Measurements from ENCODE around the gene ASIC3. TPM values are rescaled to one million over a fixed set of nuclear protein-coding genes. Genes with fewer than 3 reads are reported as not detected.
"Not testable (repeated sequence)": the region's sequence is repeated elsewhere in the genome, so short reads cannot be mapped to it uniquely, and the experiment has no call there.

Gene ASIC3
- polyA plus RNA-seq, 3 donors = 2.1 to 3.2 (median 2.4) TPM

GRCh38 chr7:151032936-151033863 is 15.1 kb upstream of the ASIC3 start:
- no peak for DNase-seq

GRCh38 chr7:151033864-151034249 is 14.5 kb upstream of the ASIC3 start:
- no peak for DNase-seq

- no peak for DNase-seq
Observed at GRCh38 chr7:151034312-151035025, 13.9 kb upstream of the ASIC3 start.

GRCh38 chr7:151035026-151035717 is 13.2 kb upstream of the ASIC3 start:
- DNase-seq = no peak

- DNase-seq = no peak
Observed at GRCh38 chr7:151035902-151036301, 12.4 kb upstream of the ASIC3 start.

- no peak for DNase-seq
Observed at GRCh38 chr7:151038951-151039849, 9.1 kb upstream of the ASIC3 start.

- DNase-seq = no peak
Observed at GRCh38 chr7:151039850-151040548, 8.3 kb upstream of the ASIC3 start.

GRCh38 chr7:151040616-151041375 is 7.5 kb upstream of the ASIC3 start:
- DNase-seq = no peak

GRCh38 chr7:151043449-151043848 is 4.9 kb upstream of the ASIC3 start:
- not testable (repeated sequence) for DNase-seq

GRCh38 chr7:151043959-151044358 is 4.4 kb upstream of the ASIC3 start:
- no peak for DNase-seq

- no peak for DNase-seq
Observed at GRCh38 chr7:151045262-151045661, 3.1 kb upstream of the ASIC3 start.

GRCh38 chr7:151045967-151046366 is 2.4 kb upstream of the ASIC3 start:
- DNase-seq = no peak

- no peak for DNase-seq
Observed at GRCh38 chr7:151046603-151047573, 1.4 kb upstream of the ASIC3 start.

- DNase-seq = no peak
Observed at GRCh38 chr7:151048911-151049463, 656 bp downstream of the ASIC3 start.

GRCh38 chr7:151051108-151051507 is 2.8 kb downstream of the ASIC3 start:
- DNase-seq = peak; percentile 78

GRCh38 chr7:151053096-151053495 is 4.8 kb downstream of the ASIC3 start:
- no peak for DNase-seq

- no peak for DNase-seq
Observed at GRCh38 chr7:151053751-151054150, 5.4 kb downstream of the ASIC3 start.

GRCh38 chr7:151056283-151056665 is 7.9 kb downstream of the ASIC3 start:
- DNase-seq = no peak

Data from renal pelvis (tissue), 4 donors.